GM10248 (cell line): ENCODE measurements around the gene ZNF722.

Source experiments
- CTCF ChIA-PET: fragments of 300-600 bp; sonication (Branson Sonifier 250); formaldehyde crosslinking; extraction: SDS; loops from one replicate; lab custom pipeline; 2021; ENCODE audit warnings: antibody characterized with exemption; lab: Yijun Ruan, JAX
- POLR2A ChIA-PET: fragments of 350-650 bp; sonication (Branson Sonifier 250); formaldehyde crosslinking; extraction: SDS; loops from one replicate; lab custom pipeline; 2020; ENCODE audit warnings: antibody characterized with exemption; lab: Yijun Ruan, JAX
- DNase-seq: peaks from one replicate; pipeline ENCODE4 v3.0.0; 2012; ENCODE audit errors: extremely low spot score
- TF ChIP-seq, protein P1 (sequence below): IDR thresholded peaks from 2 replicates; pipeline ENCODE4 v1.5.1; 2012; ENCODE audit warnings: mild to moderate bottlenecking, low read depth; ENCODE audit errors: extremely low read depth, missing control alignments, control extremely low read depth

Gene ZNF722

DNA sequence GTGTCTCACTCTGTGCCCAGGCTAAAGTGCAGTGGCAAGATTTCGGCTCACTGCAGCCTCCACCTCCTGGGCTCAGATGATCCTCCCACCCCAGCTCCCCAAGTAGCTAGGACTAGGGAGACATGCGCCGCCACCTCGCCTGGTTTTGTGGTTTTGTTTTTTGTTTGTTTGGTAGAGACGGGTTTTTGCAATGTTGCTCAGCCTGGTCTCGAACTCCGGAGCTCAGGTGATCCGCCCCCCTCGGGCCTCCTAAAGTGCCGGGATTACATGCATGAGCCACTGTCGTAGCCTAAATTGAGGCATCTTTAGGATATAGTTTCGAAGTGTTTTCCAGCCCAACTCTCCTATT, 47.4 kb downstream of the ZNF722 start:
- DNase-seq, result no peak
- TF ChIP-seq, protein P1, sequence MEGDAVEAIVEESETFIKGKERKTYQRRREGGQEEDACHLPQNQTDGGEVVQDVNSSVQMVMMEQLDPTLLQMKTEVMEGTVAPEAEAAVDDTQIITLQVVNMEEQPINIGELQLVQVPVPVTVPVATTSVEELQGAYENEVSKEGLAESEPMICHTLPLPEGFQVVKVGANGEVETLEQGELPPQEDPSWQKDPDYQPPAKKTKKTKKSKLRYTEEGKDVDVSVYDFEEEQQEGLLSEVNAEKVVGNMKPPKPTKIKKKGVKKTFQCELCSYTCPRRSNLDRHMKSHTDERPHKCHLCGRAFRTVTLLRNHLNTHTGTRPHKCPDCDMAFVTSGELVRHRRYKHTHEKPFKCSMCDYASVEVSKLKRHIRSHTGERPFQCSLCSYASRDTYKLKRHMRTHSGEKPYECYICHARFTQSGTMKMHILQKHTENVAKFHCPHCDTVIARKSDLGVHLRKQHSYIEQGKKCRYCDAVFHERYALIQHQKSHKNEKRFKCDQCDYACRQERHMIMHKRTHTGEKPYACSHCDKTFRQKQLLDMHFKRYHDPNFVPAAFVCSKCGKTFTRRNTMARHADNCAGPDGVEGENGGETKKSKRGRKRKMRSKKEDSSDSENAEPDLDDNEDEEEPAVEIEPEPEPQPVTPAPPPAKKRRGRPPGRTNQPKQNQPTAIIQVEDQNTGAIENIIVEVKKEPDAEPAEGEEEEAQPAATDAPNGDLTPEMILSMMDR, result no peak
- ChIA-PET POLR2A (no interaction called here), CTCF (interaction anchor here (1.2 kb wide), 1 partner anchor 8 kb away, joined by 3 read pairs; no protein-coding TSS in a partner anchor)
